ENCODE results near the gene CSN1S1. TPM values are rescaled to one million over a fixed set of nuclear protein-coding genes. Genes with fewer than 3 reads are reported as not detected.

CSN1S1 gene, protein sequence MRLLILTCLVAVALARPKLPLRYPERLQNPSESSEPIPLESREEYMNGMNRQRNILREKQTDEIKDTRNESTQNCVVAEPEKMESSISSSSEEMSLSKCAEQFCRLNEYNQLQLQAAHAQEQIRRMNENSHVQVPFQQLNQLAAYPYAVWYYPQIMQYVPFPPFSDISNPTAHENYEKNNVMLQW
- total RNA-seq, result not detected
- long read RNA-seq, result 0 reads

DNA sequence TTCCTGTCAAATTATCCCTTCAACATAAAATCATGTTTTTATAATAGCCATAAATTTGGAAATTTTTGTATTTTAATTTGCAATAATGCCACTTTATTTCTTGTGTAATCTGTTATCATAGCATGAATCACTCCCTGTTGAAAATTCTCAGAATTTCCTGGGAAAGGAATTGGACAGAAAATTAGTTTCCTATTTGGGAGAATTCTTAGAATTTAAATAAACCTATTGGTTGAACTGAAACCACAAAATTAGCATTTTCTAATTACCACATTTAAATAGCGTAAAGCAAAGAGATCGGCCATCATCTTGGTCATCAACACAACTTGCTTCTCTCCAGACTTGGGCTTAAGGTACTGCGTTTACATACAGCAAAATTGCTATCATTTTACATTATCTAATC is at the start of gene CSN1S1:
Gene CSN1S1 (plus strand): TSS at position 301 of the 400 bp plus-strand sequence. CDS start 1,488 bp downstream, outside the sequence.
- intact Hi-C loops (cut with micrococcal nuclease), result no loop called here
- no peaks in the 10 kb centered on the region for H3K4me1 ChIP-seq
- no peaks in the 10 kb centered on the region for H3K27me3 ChIP-seq (ENCODE audit: low read depth)
- H3K36me3 ChIP-seq, result no peaks in the 10 kb centered on the region
- no peak within 1 kb of the TSS for H3K27ac ChIP-seq (replicated peaks)
- H3K9me3 ChIP-seq (replicated peaks), result peaks cover 5% of the 10 kb centered on the region
- DNase-seq, result no peak
- H3K4me3 ChIP-seq, result no peak within 1 kb of the TSS
- TF ChIP-seq, protein P1, sequence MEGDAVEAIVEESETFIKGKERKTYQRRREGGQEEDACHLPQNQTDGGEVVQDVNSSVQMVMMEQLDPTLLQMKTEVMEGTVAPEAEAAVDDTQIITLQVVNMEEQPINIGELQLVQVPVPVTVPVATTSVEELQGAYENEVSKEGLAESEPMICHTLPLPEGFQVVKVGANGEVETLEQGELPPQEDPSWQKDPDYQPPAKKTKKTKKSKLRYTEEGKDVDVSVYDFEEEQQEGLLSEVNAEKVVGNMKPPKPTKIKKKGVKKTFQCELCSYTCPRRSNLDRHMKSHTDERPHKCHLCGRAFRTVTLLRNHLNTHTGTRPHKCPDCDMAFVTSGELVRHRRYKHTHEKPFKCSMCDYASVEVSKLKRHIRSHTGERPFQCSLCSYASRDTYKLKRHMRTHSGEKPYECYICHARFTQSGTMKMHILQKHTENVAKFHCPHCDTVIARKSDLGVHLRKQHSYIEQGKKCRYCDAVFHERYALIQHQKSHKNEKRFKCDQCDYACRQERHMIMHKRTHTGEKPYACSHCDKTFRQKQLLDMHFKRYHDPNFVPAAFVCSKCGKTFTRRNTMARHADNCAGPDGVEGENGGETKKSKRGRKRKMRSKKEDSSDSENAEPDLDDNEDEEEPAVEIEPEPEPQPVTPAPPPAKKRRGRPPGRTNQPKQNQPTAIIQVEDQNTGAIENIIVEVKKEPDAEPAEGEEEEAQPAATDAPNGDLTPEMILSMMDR (IDR thresholded peaks at IDR 0.05; ENCODE audit: borderline replicate concordance), result no peak

DNA sequence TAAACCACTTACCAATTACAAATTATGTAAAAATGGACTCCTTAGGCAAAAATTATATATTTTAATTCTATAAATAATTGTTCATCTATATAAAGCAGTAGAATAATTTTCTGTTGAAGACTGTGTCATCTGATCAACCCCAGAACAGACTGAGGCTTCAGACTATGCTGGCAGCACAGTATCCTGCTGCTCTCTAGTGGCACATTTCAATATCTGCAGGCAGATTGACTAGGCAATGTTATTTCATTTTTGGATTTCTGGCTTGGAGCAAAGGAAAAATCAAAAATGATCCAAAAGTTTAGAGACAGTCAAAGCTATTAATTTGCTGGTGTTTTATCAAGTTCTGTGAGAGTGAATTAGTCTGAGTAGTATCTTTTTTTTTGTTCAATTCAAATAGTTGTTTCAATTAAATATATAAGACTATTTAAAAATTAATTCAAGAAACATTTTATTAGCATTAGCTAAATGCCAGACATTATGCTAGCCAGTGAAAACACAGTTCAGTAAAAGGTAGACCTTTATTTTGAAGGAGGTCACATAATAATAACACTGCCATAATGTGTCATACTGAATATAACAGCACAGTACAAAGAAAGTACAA is 49.6 kb upstream of the CSN1S1 start:
- Histone ChIP-seq H3K9me3 (replicated peaks) (no peaks in the 10 kb centered on the region), H3K4me3 (no peak overlapping the region), H3K36me3 (no peaks in the 10 kb centered on the region), H3K4me1 (no peaks in the 10 kb centered on the region), H3K27ac (replicated peaks) (no peak overlapping the region), H3K27me3 (ENCODE audit: low read depth) (no peaks in the 10 kb centered on the region)
- no peak for DNase-seq
- TF ChIP-seq, protein P1 (IDR thresholded peaks at IDR 0.05; ENCODE audit: borderline replicate concordance), result peak; percentile 60
- intact Hi-C loops (cut with micrococcal nuclease), result no loop called here

DNA sequence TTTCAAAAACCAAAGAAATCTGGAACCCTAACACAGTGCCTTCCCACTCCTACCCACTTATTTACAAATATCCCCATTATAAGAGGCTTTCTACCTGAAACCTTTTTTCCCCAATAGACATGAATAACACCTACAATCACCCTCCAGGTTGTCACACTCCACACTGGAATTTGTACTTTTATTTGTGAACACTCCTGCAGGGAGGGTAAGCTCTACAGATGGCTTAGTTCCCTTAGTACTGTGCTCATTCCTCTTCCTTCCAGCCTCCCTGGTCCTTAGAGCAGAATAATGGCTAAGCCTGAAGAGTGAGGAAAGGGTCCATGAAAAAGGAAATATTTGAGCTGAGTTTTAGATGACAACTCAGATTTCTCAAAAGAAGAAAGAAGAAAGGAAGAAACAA is 48.7 kb upstream of the CSN1S1 start:
- intact Hi-C loops (cut with micrococcal nuclease), result no loop called here
- no peaks in the 10 kb centered on the region for H3K36me3 ChIP-seq
- TF ChIP-seq, protein P1 (IDR thresholded peaks at IDR 0.05; ENCODE audit: borderline replicate concordance), result no peak
- H3K4me3 ChIP-seq, result no peak overlapping the region
- H3K27ac ChIP-seq (replicated peaks), result no peak overlapping the region
- no peaks in the 10 kb centered on the region for H3K4me1 ChIP-seq
- no peaks in the 10 kb centered on the region for H3K27me3 ChIP-seq (ENCODE audit: low read depth)
- DNase-seq, result no peak
- H3K9me3 ChIP-seq (replicated peaks), result no peaks in the 10 kb centered on the region

DNA sequence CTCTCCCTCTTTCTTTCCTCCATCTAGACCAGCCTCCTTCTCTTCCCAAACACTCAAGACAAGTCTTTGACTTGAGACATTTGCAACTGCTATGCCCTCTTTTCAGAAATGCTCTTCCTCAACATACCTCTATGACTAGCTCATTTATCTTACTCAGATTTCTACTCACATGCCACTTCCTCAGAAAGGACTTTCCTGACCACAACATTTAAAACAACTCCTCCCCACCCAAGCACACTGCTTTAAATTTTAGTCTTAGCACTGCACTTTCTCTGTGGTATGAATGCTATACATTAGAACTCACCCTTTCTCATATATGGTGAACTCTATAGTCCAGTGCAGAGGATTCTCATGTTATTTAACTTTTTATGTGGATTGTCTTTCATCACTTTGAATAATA is 42.5 kb upstream of the CSN1S1 start:
- Histone ChIP-seq H3K4me1 (no peaks in the 10 kb centered on the region), H3K27me3 (ENCODE audit: low read depth) (no peaks in the 10 kb centered on the region), H3K36me3 (no peaks in the 10 kb centered on the region), H3K27ac (replicated peaks) (no peak overlapping the region), H3K4me3 (no peak overlapping the region), H3K9me3 (replicated peaks) (no peaks in the 10 kb centered on the region)
- intact Hi-C loops (cut with micrococcal nuclease), result no loop called here
- DNase-seq, result no peak
- TF ChIP-seq, protein P1 (IDR thresholded peaks at IDR 0.05; ENCODE audit: borderline replicate concordance), result no peak

DNA sequence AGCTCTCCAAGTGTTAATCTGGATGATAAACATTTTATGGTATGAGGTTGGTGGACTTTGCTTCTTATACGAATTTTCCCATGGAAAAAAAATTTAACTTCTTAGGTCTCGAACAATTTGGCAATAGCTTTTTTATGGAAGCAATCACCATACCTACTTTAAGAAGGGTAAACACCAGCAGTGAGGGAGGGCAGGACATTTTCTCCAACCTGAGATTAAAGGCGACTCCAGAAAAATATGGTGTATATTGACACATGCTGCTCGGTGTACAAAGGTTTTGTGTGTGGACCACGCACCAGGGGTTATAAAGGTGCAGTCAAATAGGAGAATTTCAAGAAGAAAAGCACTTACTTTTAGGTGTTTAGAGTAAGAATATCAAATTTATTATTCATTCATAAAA is 36.7 kb upstream of the CSN1S1 start:
- Histone ChIP-seq H3K27ac (replicated peaks) (no peak overlapping the region), H3K27me3 (ENCODE audit: low read depth) (no peaks in the 10 kb centered on the region), H3K9me3 (replicated peaks) (no peaks in the 10 kb centered on the region), H3K4me1 (no peaks in the 10 kb centered on the region), H3K4me3 (no peak overlapping the region), H3K36me3 (no peaks in the 10 kb centered on the region)
- intact Hi-C loops (cut with micrococcal nuclease), result no loop called here
- DNase-seq, result no peak
- TF ChIP-seq, protein P1 (IDR thresholded peaks at IDR 0.05; ENCODE audit: borderline replicate concordance), result no peak
